ENCODE results near the gene KCNQ1.

The KCNQ1 gene

GRCh38 chr11:2837096-2837601, 392.3 kb downstream of the KCNQ1 start:
- DNase-seq (ENCODE audit: low read depth, low spot score), result peak; percentile 82

GRCh38 chr11:2837651-2838050, 392.8 kb downstream of the KCNQ1 start:
- no peak for DNase-seq (ENCODE audit: low read depth, low spot score)

GRCh38 chr11:2838091-2838490, 393.3 kb downstream of the KCNQ1 start:
- DNase-seq (ENCODE audit: low read depth, low spot score), result no peak

GRCh38 chr11:2838676-2839294, 394.0 kb downstream of the KCNQ1 start:
- DNase-seq (ENCODE audit: low read depth, low spot score), result no peak

GRCh38 chr11:2839395-2839943, 394.7 kb downstream of the KCNQ1 start:
- no peak for DNase-seq (ENCODE audit: low read depth, low spot score)

GRCh38 chr11:2841411-2842190, 396.8 kb downstream of the KCNQ1 start:
- DNase-seq (ENCODE audit: low read depth, low spot score), result no peak

- no peak for DNase-seq (ENCODE audit: low read depth, low spot score)
Observed at GRCh38 chr11:2842876-2843275, 398.1 kb downstream of the KCNQ1 start.

- no peak for DNase-seq (ENCODE audit: low read depth, low spot score)
Observed at GRCh38 chr11:2843551-2843950, 398.7 kb downstream of the KCNQ1 start.

GRCh38 chr11:2844116-2844842, 399.5 kb downstream of the KCNQ1 start:
- DNase-seq (ENCODE audit: low read depth, low spot score), result no peak

- DNase-seq (ENCODE audit: low read depth, low spot score), result no peak
Observed at GRCh38 chr11:2844996-2845395, 400.2 kb downstream of the KCNQ1 start.

- peak; percentile 80 for DNase-seq (ENCODE audit: low read depth, low spot score)
Observed at GRCh38 chr11:2846056-2846455, 401.2 kb downstream of the KCNQ1 start.

- no peak for DNase-seq (ENCODE audit: low read depth, low spot score)
Observed at GRCh38 chr11:2846470-2846869, 401.7 kb downstream of the KCNQ1 start.

GRCh38 chr11:2847561-2847960, 402.8 kb downstream of the KCNQ1 start:
- no peak for DNase-seq (ENCODE audit: low read depth, low spot score)

GRCh38 chr11:2848497-2848896, 403.7 kb downstream of the KCNQ1 start:
- DNase-seq (ENCODE audit: low read depth, low spot score), result no peak

GRCh38 chr11:2849994-2850770, 405.4 kb downstream of the KCNQ1 start:
- DNase-seq (ENCODE audit: low read depth, low spot score), result no peak

GRCh38 chr11:2853401-2853800, 408.6 kb downstream of the KCNQ1 start:
- no peak for DNase-seq (ENCODE audit: low read depth, low spot score)

GRCh38 chr11:2853997-2854560, 409.3 kb downstream of the KCNQ1 start:
- no peak for DNase-seq (ENCODE audit: low read depth, low spot score)

- no peak for DNase-seq (ENCODE audit: low read depth, low spot score)
Observed at GRCh38 chr11:2855162-2855561, 410.4 kb downstream of the KCNQ1 start.

GRCh38 chr11:2857276-2857675, 412.5 kb downstream of the KCNQ1 start:
- DNase-seq (ENCODE audit: low read depth, low spot score), result no peak

GRCh38 chr11:2857918-2858317, 413.1 kb downstream of the KCNQ1 start:
- DNase-seq (ENCODE audit: low read depth, low spot score), result no peak
